ENCODE results near the gene GFAP.

Gene GFAP

DNA sequence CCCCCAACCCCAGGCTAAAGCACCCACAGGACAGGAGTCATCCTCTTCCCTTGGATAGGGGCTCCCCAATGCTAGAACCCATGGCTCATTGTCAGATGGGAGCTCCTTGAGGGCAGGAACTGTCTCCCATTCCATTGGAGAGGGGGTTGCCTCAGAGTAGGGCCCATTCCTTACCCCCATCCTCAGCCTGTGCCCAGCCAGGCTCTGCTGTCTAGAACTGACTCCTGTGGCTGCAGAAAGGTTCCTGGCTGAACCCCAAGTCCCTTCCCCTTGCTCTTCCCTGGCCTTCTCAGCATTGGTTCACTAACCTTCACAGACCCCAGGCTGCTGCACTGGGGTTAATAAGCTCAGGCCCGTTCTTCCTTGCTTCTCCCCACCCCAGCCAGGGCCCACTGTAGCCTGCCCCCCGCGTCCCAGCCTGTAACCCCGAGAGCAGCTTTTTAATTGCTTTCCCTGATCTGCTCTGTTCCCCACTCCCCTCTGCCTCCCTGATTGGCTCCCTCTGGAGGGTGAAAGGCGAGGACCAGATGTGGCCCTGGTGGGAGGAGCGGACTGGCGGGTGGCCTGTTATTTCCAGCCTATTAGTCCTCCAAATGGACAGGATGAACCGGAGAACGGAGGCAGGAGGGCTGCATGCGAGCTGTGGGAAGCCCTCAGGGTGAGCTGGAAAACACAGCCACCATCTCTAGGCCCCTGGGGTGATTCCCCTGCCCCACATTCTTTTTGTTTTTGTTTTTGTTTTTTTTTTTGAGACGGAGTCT lies 6.0 kb upstream of the GFAP start:
- TF ChIP-seq, protein P1, sequence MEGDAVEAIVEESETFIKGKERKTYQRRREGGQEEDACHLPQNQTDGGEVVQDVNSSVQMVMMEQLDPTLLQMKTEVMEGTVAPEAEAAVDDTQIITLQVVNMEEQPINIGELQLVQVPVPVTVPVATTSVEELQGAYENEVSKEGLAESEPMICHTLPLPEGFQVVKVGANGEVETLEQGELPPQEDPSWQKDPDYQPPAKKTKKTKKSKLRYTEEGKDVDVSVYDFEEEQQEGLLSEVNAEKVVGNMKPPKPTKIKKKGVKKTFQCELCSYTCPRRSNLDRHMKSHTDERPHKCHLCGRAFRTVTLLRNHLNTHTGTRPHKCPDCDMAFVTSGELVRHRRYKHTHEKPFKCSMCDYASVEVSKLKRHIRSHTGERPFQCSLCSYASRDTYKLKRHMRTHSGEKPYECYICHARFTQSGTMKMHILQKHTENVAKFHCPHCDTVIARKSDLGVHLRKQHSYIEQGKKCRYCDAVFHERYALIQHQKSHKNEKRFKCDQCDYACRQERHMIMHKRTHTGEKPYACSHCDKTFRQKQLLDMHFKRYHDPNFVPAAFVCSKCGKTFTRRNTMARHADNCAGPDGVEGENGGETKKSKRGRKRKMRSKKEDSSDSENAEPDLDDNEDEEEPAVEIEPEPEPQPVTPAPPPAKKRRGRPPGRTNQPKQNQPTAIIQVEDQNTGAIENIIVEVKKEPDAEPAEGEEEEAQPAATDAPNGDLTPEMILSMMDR (IDR thresholded peaks at IDR 0.05), result no peak

DNA sequence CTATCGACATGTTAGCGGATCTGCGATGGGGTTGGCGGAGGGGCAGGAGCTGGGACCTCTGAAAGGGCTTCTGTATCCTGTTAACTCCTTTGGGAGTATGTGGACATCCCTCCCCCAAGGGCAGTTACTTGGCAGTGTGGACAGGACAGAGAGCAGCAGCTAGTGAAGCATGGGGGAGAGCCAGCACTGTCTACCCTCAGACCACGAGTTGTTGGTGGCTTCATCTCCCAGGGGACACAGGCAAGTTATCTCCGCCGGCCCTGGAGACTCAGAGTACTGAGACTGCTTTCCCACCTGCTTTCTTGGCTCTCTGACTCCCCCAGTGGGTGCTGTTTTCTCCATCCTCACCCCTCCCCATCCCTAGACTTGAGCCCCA lies 5.3 kb upstream of the GFAP start:
- TF ChIP-seq, protein P1 (IDR thresholded peaks at IDR 0.05), result no peak

DNA sequence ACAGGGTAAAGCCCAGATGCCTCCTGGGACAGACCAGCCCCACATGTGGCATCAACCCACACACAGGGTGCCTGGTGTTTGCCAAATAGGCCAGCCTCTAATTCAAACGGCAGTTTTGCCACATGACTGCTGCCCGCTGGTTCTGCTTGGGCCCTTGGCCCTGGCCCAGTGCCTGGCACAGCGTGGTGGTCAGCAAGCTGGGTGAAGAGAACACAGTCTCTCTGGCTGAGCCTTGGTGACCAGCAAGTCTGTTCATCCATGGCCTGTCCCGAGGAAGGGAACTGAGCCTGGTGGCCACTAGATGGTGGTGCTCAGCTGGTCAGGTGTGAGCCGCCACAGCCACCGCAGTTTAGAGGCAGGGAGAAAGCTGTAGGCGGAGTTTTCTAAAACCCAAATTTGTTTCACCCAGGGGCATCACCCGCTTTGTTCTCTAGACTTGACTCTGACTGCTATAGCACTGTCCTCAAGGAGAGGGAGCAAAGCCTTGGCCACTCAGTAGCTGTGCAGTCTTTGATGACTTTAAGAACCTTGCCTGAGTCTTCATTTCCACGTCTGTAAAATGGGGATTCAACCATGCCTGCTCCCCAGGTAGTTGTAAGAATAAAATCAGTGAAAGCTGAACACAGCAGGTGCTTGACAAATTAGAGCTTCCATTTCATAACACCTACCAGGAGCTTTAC lies 4.7 kb upstream of the GFAP start:
- TF ChIP-seq, protein P1 (IDR thresholded peaks at IDR 0.05), result peak; percentile 90

DNA sequence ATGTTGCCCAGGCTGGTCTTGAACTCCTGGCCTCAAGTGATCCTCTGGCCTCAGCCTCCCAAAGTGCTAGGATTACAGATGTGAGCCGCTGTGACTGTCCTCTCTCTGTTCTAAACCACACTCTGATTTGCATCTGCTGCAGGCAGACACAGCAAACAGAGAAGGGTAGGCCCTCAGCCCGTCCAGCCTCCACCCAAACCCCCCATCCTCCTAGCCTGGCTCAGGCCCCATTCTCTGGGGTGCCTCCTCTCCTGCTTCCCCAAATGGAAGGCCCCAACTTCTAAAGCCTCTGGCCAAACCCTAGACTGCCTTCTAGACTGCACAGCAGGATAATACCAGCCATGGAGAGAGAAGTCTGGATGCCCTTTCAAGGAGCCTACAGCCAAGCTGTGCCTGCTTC lies 4.1 kb upstream of the GFAP start:
- TF ChIP-seq, protein P1 (IDR thresholded peaks at IDR 0.05), result no peak

DNA sequence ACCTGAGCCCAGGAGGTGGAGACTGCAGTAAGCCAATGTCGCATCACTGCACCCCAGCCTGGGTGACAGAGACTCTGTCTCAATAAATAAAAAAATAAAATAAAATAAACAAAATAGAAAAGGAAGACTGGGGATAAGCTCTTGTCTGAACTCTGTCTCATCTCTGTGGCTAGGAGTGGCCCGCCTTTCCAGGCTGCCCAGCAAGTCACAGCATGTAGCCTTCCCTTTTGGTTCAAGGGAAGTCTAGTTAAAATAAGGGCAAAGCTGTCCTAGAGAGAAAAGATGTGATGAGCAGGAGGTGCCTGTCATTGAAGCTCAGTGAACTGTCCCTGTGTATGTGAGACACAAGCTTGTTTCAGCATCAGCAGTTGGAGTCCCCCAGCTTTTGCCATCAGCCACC lies 2.7 kb upstream of the GFAP start:
- TF ChIP-seq, protein P1 (IDR thresholded peaks at IDR 0.05), result no peak

DNA sequence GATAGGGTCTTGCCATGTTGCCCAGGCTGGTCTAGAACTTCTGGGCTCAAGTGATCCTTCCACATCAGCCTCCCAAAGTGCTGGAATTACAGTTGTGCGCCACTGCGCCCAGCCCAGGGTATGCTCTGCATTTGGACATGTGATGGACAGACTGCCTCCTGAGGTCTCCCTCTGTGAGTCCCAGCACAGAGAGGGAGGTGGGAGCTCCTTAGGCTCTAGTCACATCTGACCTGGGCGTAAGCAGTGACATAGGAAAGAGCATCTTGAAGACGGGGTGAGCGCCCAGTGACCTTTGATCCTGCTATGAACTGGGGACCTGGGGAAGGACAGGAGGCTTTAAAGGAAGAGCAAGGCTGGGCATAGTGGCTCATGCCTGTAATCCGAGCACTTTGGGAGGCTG lies 2.2 kb upstream of the GFAP start:
- TF ChIP-seq, protein P1 (IDR thresholded peaks at IDR 0.05), result no peak

DNA sequence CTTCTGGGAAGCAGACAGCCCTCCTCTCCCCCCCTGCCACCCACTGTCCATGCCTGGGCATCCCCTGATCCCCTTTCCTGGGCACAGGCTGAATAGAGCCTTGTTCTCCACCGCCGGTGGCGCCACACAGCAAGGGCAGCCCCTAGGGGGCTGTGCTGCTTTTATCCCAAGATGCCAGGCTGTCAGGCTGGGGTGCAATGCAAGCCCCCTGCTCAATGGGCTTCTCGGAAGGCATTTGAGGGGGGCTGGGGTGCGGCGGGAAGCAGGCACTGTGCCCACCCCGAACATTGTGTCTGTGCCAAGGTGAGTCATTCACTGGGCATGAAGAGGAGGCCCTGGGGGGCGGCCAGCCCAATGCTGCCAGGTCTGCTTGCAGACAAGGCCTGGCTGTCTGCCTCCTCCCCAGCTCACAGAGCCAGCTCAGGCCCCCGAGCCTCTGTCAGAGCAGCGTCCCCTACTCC lies 1.5 kb upstream of the GFAP start:
- TF ChIP-seq, protein P1 (IDR thresholded peaks at IDR 0.05), result no peak

All from LNCAP (cell line).